Uterus (tissue), 2 donors: ENCODE data around the gene CCDC184.

Experiments
- CTCF ChIP-seq, 4 experiments: fragments of 200-600 bp in 2 of 4; fragments of 450-650 bp in 2 of 4; sonication (generic) in 2 of 4; IDR thresholded peaks; one replicate each; pipeline ENCODE4 v1.5.1; 2016 to 2019; ENCODE audit warnings: antibody characterized with exemption in 4 of 4, mild to moderate bottlenecking in 2 of 4, moderate library complexity in 1 of 4
- POLR2A ChIP-seq, 2 donors: fragments of 450-650 bp; IDR thresholded peaks; one replicate each; pipeline ENCODE4 v1.6.1; 2016; ENCODE audit warnings: antibody characterized with exemption in 2 of 2, mild to moderate bottlenecking in 1 of 2, moderate library complexity in 1 of 2

- TF ChIP-seq POLR2A (IDR thresholded peaks at IDR 0.05) (no peak), CTCF (IDR thresholded peaks at IDR 0.05) (no peak)
These were observed 19.3 kb downstream of the CCDC184 start for GRCh38 chr12:48202766-48203165.
